Kidney epithelial cell (primary cell): Measurements from ENCODE around the gene RBP7. TPM values are rescaled to one million over a fixed set of nuclear protein-coding genes. Genes with fewer than 3 reads are reported as not detected.

Experiments
- DNase-seq: peaks from one replicate; pipeline ENCODE4 v3.0.0-alpha.2; 2010; ENCODE audit warnings: low read depth
- H3K27me3 ChIP-seq: 2 replicates; pipeline ENCODE4 v1.6.0; 2011; ENCODE audit warnings: low read length; ENCODE audit not compliant: control insufficient read depth, insufficient read depth
- H3K36me3 ChIP-seq: 2 replicates; pipeline ENCODE4 v1.5.1; 2011; ENCODE audit warnings: low read length; ENCODE audit not compliant: control insufficient read depth, insufficient read depth
- H3K4me3 ChIP-seq: 2 replicates; pipeline ENCODE4 v1.5.1; 2011; ENCODE audit warnings: low read depth, mild to moderate bottlenecking, control low read depth, low read length
- CTCF ChIP-seq: IDR thresholded peaks from 2 replicates; pipeline ENCODE4 v1.5.1; 2011; ENCODE audit warnings: mild to moderate bottlenecking, moderate library complexity, low read length, control low read depth, inconsistent platforms; ENCODE audit not compliant: insufficient read depth, poor library complexity, severe bottlenecking
- total RNA-seq: library from RNA; depleted of rRNA; stranded (reverse); fragments of >200 nt; gene quantifications from 2 replicates; pipeline ENCODE4 v1.2.3, GENCODE V29; 2015

Gene RBP7
- total RNA-seq, 1 donor from 2014 or later: 14.8 TPM

- no peak for TF ChIP-seq CTCF
- Histone ChIP-seq H3K36me3 (no peaks in the 10 kb centered on the region), H3K27me3 (no peaks in the 10 kb centered on the region), H3K4me3 (no peak overlapping the region)
- no peak for DNase-seq
Observed at GRCh38 chr1:10052347-10052746, 55.3 kb downstream of the RBP7 start.

GRCh38 chr1:10054465-10054864 is 57.4 kb downstream of the RBP7 start:
- no peak for DNase-seq
- no peak overlapping the region for H3K4me3 ChIP-seq
- no peak for TF ChIP-seq CTCF

GRCh38 chr1:10056599-10056987 is 59.6 kb downstream of the RBP7 start:
- no peak overlapping the region for H3K4me3 ChIP-seq
- DNase-seq: no peak
- TF ChIP-seq CTCF: no peak

More at GRCh38 chr1:10054465-10054864, 57.4 kb downstream of the RBP7 start:
- H3K36me3 ChIP-seq: no peaks in the 10 kb centered on the region
- H3K27me3 ChIP-seq: no peaks in the 10 kb centered on the region

GRCh38 chr1:10057343-10057742 is 60.3 kb downstream of the RBP7 start:
- TF ChIP-seq CTCF: no peak
- H3K27me3 ChIP-seq: no peaks in the 10 kb centered on the region
- no peaks in the 10 kb centered on the region for H3K36me3 ChIP-seq
- H3K4me3 ChIP-seq: no peak overlapping the region
- no peak for DNase-seq

More at GRCh38 chr1:10056599-10056987, 59.6 kb downstream of the RBP7 start:
- H3K27me3 ChIP-seq: no peaks in the 10 kb centered on the region
- H3K36me3 ChIP-seq: no peaks in the 10 kb centered on the region

GRCh38 chr1:10057796-10058195 is 60.8 kb downstream of the RBP7 start:
- DNase-seq: no peak
- no peak overlapping the region for H3K4me3 ChIP-seq
- no peaks in the 10 kb centered on the region for H3K27me3 ChIP-seq
- no peaks in the 10 kb centered on the region for H3K36me3 ChIP-seq
- no peak for TF ChIP-seq CTCF

- DNase-seq: no peak
- Histone ChIP-seq H3K36me3 (no peaks in the 10 kb centered on the region), H3K4me3 (no peak overlapping the region), H3K27me3 (no peaks in the 10 kb centered on the region)
- no peak for TF ChIP-seq CTCF
Observed at GRCh38 chr1:10059342-10059718, 62.3 kb downstream of the RBP7 start.
